Activated naive CD4-positive, alpha-beta T cell (primary cell): ENCODE results near the gene PROX1.
"Not testable (repeated sequence)": the region's sequence is repeated elsewhere in the genome, so short reads cannot be mapped to it uniquely, and the experiment has no call there.

ENCODE experiments used
- DNase-seq, 4 experiments: peaks; one replicate each; lab custom pipeline; 2025; lab: John Stamatoyannopoulos, UW

Gene PROX1

DNA sequence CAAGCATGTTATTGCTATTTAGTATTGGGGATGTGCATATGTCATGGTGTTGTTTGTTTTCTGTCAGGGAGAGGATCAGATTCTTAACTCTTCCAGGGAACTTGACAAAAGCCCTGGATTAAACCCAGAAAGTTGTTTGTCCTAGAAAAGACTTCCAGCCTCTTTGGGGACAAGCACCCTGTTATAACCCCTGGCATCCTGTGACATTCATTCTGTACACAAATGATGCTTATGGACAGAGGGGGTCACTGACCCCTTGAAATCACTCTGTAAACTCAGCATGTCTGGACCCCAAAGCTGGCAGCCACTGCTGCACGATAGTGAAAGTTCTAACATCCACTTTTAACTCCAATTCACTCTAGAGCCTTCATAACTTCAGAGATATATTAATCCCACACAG, 81.2 kb downstream of the PROX1 start:
- no peak for DNase-seq

GRCh38 chr1:214071469-214071868, 83.7 kb downstream of the PROX1 start:
- DNase-seq: no peak

DNA sequence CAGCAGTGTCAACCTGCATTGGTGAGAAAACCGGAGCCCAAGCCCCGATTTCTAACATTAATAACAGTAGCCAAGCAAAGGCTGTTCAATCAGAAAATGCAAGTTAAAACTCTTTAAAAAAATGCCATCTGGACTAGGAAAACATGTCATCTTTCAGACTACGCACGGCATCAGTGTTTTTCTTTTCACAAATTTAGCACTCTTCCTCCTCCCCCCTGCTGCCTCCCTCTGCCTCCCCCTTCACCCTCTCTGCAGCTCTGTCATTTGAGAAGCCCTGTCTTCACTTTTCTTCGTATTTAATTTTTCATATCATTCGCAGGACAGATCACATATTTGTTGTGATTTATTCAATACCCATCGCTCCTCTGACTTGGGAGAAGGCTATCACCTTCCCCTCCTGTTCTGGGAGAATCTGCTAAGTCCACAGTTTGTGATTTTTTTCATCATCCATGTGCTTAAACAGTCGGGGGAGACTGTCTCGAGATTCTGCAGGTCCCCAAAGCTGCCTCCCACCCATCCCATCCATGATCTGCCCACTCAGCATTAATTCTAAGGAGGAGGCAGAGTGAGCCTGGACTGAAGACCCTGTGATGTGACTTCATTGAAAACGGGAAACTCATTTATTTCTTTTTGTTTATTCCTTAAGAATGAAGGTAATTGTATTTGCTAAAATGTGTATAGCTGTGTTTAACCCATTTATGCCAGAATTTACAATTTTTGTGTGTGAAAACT, 84.8 kb downstream of the PROX1 start:
- DNase-seq: no peak

GRCh38 chr1:214074477-214074876, 86.7 kb downstream of the PROX1 start:
- DNase-seq: no peak

DNA sequence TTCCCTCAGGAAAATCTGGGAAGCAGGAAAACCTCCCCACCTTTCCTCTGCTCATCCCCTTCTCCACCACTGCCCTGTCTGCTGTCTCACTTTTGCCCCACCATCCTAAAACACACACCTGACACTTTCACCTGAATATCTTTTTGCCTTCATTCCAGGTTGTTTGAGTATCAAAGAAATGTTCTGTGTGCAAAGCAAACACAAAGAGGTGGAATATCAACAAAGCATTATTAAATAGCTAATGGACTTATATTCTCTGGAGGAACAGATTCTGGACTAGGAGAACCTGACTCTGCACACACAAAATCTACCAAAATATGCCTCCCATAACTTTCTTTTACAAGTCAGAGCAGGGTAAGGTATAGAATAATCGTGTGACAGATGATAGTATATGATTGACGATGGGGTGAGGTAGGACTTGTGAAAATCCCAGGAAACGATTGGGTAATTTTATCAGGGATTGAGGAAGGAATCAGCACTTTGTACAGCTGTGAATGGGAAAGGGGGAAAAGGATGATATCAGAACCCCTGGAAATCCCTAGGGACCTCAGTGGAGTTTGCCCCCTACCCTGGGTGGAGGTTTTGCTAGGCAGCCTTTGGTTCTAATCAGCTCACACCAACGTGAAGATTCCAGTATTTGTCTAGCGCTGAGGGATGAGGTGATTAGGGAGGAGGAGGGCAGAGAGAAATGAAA, 87.7 kb downstream of the PROX1 start:
- DNase-seq: no peak

DNA sequence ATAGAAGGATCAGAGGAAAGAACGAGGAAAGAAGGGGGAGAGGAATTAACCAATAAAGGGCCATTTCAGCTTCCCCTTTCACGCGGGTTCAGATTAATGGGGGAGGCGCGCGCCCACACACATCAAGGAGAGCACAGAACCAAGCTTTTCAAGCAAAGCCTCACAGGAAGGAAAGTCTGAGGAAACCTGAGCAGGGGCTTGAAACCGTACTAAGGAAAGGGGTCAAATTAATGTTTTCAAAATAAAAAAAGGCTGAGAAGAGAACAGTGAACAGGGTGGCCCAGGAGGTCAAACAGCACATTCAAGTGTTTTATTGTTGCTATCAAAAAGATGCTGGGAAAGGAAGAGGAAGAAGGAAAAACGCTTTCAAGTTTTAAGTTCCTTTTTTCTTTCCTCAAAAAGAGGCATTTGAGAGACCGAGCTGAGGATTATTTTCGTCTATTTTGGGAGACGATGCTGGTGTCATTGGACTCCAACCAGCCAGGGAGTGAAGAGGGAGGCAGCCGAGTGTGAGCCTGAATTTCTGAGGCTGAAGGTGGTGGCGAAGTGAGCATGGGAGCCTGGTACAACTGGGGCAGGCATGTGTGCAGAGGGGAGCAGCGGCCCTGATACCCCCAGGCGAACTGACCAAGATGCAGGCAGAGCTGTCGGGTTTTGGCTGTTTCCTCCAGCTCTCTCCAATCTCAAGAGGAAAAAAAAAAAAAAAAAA, 88.4 kb downstream of the PROX1 start:
- DNase-seq: no peak

- DNase-seq: no peak
Observed at GRCh38 chr1:214076708-214077065, 88.9 kb downstream of the PROX1 start.

GRCh38 chr1:214078950-214079349, 91.2 kb downstream of the PROX1 start:
- no peak for DNase-seq

- no peak for DNase-seq
Observed at GRCh38 chr1:214085325-214085724, 97.6 kb downstream of the PROX1 start.

- DNase-seq: no peak
Observed at GRCh38 chr1:214086945-214087344, 99.2 kb downstream of the PROX1 start.

DNA sequence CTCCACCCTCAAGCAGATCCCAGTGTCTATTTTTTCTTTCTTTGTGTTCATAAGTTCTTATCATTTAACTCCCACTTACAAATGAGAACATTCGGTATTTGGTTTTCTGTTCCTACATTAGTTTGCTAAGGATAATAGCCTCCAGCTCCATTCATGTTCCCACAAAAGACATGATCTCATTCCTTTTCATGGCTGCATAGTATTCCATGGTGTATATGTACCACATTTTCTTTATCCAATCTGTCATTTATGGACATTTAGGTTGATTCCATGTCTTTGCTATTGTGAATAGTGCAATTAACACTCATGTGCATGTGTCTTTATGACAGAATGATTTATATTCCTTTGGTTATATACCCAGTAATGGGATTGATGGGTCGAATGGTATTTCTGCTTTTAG, 101.2 kb downstream of the PROX1 start:
- not testable (repeated sequence) for DNase-seq
